ENCODE measurements around the gene TRPC4AP.

GRCh38 chr20:34954904-34955230 is 137.7 kb downstream of the TRPC4AP start:
- TF ChIP-seq POLR2A (IDR thresholded peaks at IDR 0.05; ENCODE audit: low read depth, low read length) (no peak), NFXL1 (IDR thresholded peaks at IDR 0.05; ENCODE audit: borderline replicate concordance) (no peak), SIN3A (IDR thresholded peaks at IDR 0.05; ENCODE audit: low read depth, low read length) (no peak), YY1 (IDR thresholded peaks at IDR 0.05; ENCODE audit: low read depth, low read length) (no peak)

Measured in GM12878 (cell line).